Neuronal stem cell (in vitro differentiated cells): ENCODE measurements around the gene TTLL10. TPM values are rescaled to one million over a fixed set of nuclear protein-coding genes. Genes with fewer than 3 reads are reported as not detected.

Experiments
- DNase-seq: peaks from one replicate; pipeline ENCODE4 v3.0.0-alpha.2; 2013; ENCODE audit warnings: low spot score
- H2AFZ ChIP-seq: one replicate; pipeline ENCODE4 v1.6.1; 2013; ENCODE audit warnings: mild to moderate bottlenecking, low read length, inconsistent platforms
- H2AK5ac ChIP-seq: 2 replicates; pipeline ENCODE4 v1.6.1; 2013; ENCODE audit warnings: low read depth, mild to moderate bottlenecking, inconsistent platforms, low read length, moderate library complexity, mixed read lengths
- H2BK120ac ChIP-seq: 2 replicates; pipeline ENCODE4 v1.6.1; 2013; ENCODE audit warnings: low read depth, mild to moderate bottlenecking, inconsistent platforms, low read length, moderate library complexity, mixed read lengths
- H2BK12ac ChIP-seq: one replicate; pipeline ENCODE4 v1.6.1; 2013; ENCODE audit warnings: low read length, inconsistent platforms
- H2BK15ac ChIP-seq: 2 replicates; pipeline ENCODE4 v1.6.1; 2013; ENCODE audit warnings: mild to moderate bottlenecking, low read length, inconsistent platforms, mixed read lengths
- H2BK5ac ChIP-seq: one replicate; pipeline ENCODE4 v1.6.1; 2013; ENCODE audit warnings: inconsistent platforms, mild to moderate bottlenecking, low read length, moderate library complexity
- H3K14ac ChIP-seq: one replicate; pipeline ENCODE4 v1.6.1; 2013; ENCODE audit warnings: low read length, inconsistent platforms
- H3K18ac ChIP-seq: 2 replicates; pipeline ENCODE4 v1.6.1; 2013; ENCODE audit warnings: low read length, inconsistent platforms
- H3K23ac ChIP-seq: 2 replicates; pipeline ENCODE4 v1.6.1; 2013; ENCODE audit warnings: low read depth, mild to moderate bottlenecking, mixed read lengths, low read length, inconsistent platforms; ENCODE audit not compliant: poor library complexity
- H3K27ac ChIP-seq: replicated peaks from 3 replicates; pipeline ENCODE4 v1.5.1; 2013; ENCODE audit warnings: low read length, inconsistent platforms
- H3K27me3 ChIP-seq, 3 experiments: 2 replicates each; pipeline ENCODE4 v1.6.1; 2013; ENCODE audit warnings: low read length in 3 of 3, mild to moderate bottlenecking in 2 of 3, inconsistent platforms in 1 of 3, low read depth in 1 of 3, mixed read lengths in 1 of 3, moderate library complexity in 1 of 3; ENCODE audit not compliant: control insufficient read depth in 3 of 3, insufficient read depth in 3 of 3
- H3K36me3 ChIP-seq, 2 donors: replicated peaks in 1 of 2; 2 replicates each; pipeline ENCODE4 v1.6.1; 2013; ENCODE audit warnings: low read length in 2 of 2; ENCODE audit not compliant: control insufficient read depth in 2 of 2, insufficient read depth in 2 of 2
- H3K4ac ChIP-seq: 2 replicates; pipeline ENCODE4 v1.6.1; 2013; ENCODE audit warnings: inconsistent platforms, mild to moderate bottlenecking, low read length, moderate library complexity
- H3K4me1 ChIP-seq, 2 donors: 1 replicate in 1 of 2; 2 replicates in 1 of 2; pipeline ENCODE4 v1.6.1; 2013; ENCODE audit warnings: low read length in 2 of 2, low read depth in 1 of 2; ENCODE audit not compliant: control insufficient read depth in 2 of 2, insufficient read depth in 1 of 2
- H3K4me2 ChIP-seq: one replicate; pipeline ENCODE4 v1.6.1; 2013; ENCODE audit warnings: mild to moderate bottlenecking, low read length, inconsistent platforms; ENCODE audit not compliant: insufficient read depth, poor library complexity, severe bottlenecking
- H3K4me3 ChIP-seq, 2 donors: 2 replicates each; pipeline ENCODE4 v1.5.1; 2013; ENCODE audit warnings: low read length in 2 of 2, mild to moderate bottlenecking in 2 of 2, inconsistent platforms in 1 of 2, moderate library complexity in 1 of 2
- H3K79me1 ChIP-seq: one replicate; pipeline ENCODE4 v1.6.1; 2013; ENCODE audit warnings: low read depth, mild to moderate bottlenecking, inconsistent platforms, low read length, moderate library complexity
- H3K9ac ChIP-seq: one replicate; pipeline ENCODE4 v1.6.1; 2013; ENCODE audit warnings: mild to moderate bottlenecking, low read depth, low read length, inconsistent platforms; ENCODE audit not compliant: poor library complexity
- H3K9me3 ChIP-seq, 2 donors: replicated peaks in 1 of 2; 2 replicates each; pipeline versions ENCODE3 to v1.6.1; 2013; ENCODE audit warnings: low read length in 2 of 2, mild to moderate bottlenecking in 2 of 2, inconsistent platforms in 1 of 2, low read depth in 1 of 2, mixed read lengths in 1 of 2, moderate library complexity in 1 of 2; ENCODE audit not compliant: control insufficient read depth in 2 of 2, insufficient read depth in 1 of 2
- H4K8ac ChIP-seq: one replicate; pipeline ENCODE4 v1.6.1; 2013; ENCODE audit warnings: low read depth, mild to moderate bottlenecking, inconsistent platforms, low read length, moderate library complexity
- H4K91ac ChIP-seq: one replicate; pipeline ENCODE4 v1.6.1; 2013; ENCODE audit warnings: low read length, low read depth, mild to moderate bottlenecking, inconsistent platforms; ENCODE audit not compliant: poor library complexity
- WGBS, 2 donors: extraction: QIAGEN DNeasy Blood & Tissue Kit; methylation state at CpG; one replicate each; pipeline ENCODE4 v1.1.7; 2013; ENCODE audit warnings: missing lambda C conversion rate in 2 of 2, mixed read lengths in 1 of 2; ENCODE audit not compliant: insufficient read length in 2 of 2, insufficient replicate concordance in 1 of 2; ENCODE audit errors: extremely low coverage in 2 of 2; 5-methylcytosine and 5-hydroxymethylcytosine counted together
- polyA plus RNA-seq, 2 experiments: library from polyadenylated mRNA; stranded (reverse); fragments of 200-250 nt; gene quantifications; one replicate each; pipeline ENCODE4 v1.2.3, GENCODE V29; 2013

The TTLL10 gene
- 1.3 TPM for polyA plus RNA-seq (2013, experiment 1 of 2)
- 1.3 TPM for polyA plus RNA-seq (2013, experiment 2 of 2)

GRCh38 chr1:1173793-1174415, at the start of gene TTLL10:
TSS of gene TTLL10 (plus strand) at chr1:1173880. CDS start at chr1:1179216, 5,336 bp downstream.
- peak within 1 kb of the TSS in 1 of 2 donors; percentile 33 for H3K4me3 ChIP-seq
- H3K9me3 ChIP-seq, result peaks cover 0 to 7% of the 10 kb centered on the region in 2 donors
- peak within 1 kb of the TSS; percentile 53 for H4K91ac ChIP-seq
- H3K79me1 ChIP-seq, result peaks cover 2% of the 10 kb centered on the region
- H3K27ac ChIP-seq, result no peak within 1 kb of the TSS
- H2AK5ac ChIP-seq, result peak within 1 kb of the TSS; percentile 96
- H2BK5ac ChIP-seq, result peak within 1 kb of the TSS; percentile 66
- no CpG with 5 or more reads among the region's 35 CpGs for WGBS, 2 donors
- H3K4me1 ChIP-seq, result peaks cover 19 to 20% of the 10 kb centered on the region in 2 donors
- H4K8ac ChIP-seq, result no peak within 1 kb of the TSS
- DNase-seq, result peak; percentile 61
- H3K4ac ChIP-seq, result no peak within 1 kb of the TSS
- no peaks in the 10 kb centered on the region for H3K36me3 ChIP-seq
- peak within 1 kb of the TSS; percentile 70 for H3K9ac ChIP-seq
- peak within 1 kb of the TSS; percentile 82 for H3K14ac ChIP-seq
- peak within 1 kb of the TSS; percentile 98 for H2BK15ac ChIP-seq
- peak within 1 kb of the TSS; percentile 56 for H2AFZ ChIP-seq
- H2BK12ac ChIP-seq, result peak within 1 kb of the TSS; percentile 94
- peaks cover 0 to 64% (median 10%) of the 10 kb centered on the region in 3 experiments for H3K27me3 ChIP-seq
- H2BK120ac ChIP-seq, result no peak within 1 kb of the TSS
- peak within 1 kb of the TSS; percentile 64 for H3K4me2 ChIP-seq
- H3K23ac ChIP-seq, result peak within 1 kb of the TSS; percentile 89
- peak within 1 kb of the TSS; percentile 91 for H3K18ac ChIP-seq

- Histone ChIP-seq H3K4me3 (no peak overlapping the region), H3K14ac (no peak overlapping the region), H3K36me3 (peaks cover 0 to 4% of the 10 kb centered on the region in 2 donors), H3K79me1 (no peaks in the 10 kb centered on the region), H2BK5ac (peak overlapping the region; percentile 77), H2BK120ac (no peak overlapping the region), H4K91ac (no peak overlapping the region), H3K9ac (no peak overlapping the region), H2BK15ac (no peak overlapping the region), H4K8ac (no peak overlapping the region), H3K23ac (peak overlapping the region; percentile 44), H3K4me1 (no peaks in the 10 kb centered on the region), H3K4ac (no peak overlapping the region), H2BK12ac (no peak overlapping the region), H3K4me2 (no peak overlapping the region), H3K18ac (peak overlapping the region; percentile 62), H2AFZ (no peak overlapping the region), H3K9me3 (peaks cover 0 to 10% of the 10 kb centered on the region in 2 donors), H2AK5ac (peak overlapping the region; percentile 45), H3K27ac (no peak overlapping the region), H3K27me3 (peaks cover 0 to 15% (median 9%) of the 10 kb centered on the region in 3 experiments)
- whole genome bisulfite sequencing, 2 donors, result no CpG with 5 or more reads among the region's 7 CpGs
- DNase-seq, result no peak
Measured at GRCh38 chr1:1124508-1124785, 49.2 kb upstream of the TTLL10 start.

- Histone ChIP-seq H2AFZ (no peak overlapping the region), H3K36me3 (peaks cover 0 to 4% of the 10 kb centered on the region in 2 donors), H2BK5ac (peak overlapping the region; percentile 77), H3K9me3 (peaks cover 0 to 10% of the 10 kb centered on the region in 2 donors), H3K79me1 (no peaks in the 10 kb centered on the region), H3K4ac (no peak overlapping the region), H4K91ac (no peak overlapping the region), H4K8ac (no peak overlapping the region), H3K4me3 (no peak overlapping the region), H3K27ac (no peak overlapping the region), H3K4me1 (no peaks in the 10 kb centered on the region), H3K4me2 (no peak overlapping the region), H2BK15ac (peak overlapping the region; percentile 93), H3K14ac (peak overlapping the region; percentile 82), H2BK120ac (no peak overlapping the region), H3K23ac (peak overlapping the region; percentile 43), H3K9ac (no peak overlapping the region), H3K18ac (no peak overlapping the region), H3K27me3 (peaks cover 0 to 10% (median 9%) of the 10 kb centered on the region in 3 experiments), H2BK12ac (no peak overlapping the region), H2AK5ac (peak overlapping the region; percentile 75)
- no CpG with 5 or more reads among the region's 29 CpGs for WGBS, 2 donors
- no peak for DNase-seq
Measured at GRCh38 chr1:1124786-1125642, 48.7 kb upstream of the TTLL10 start.

GRCh38 chr1:1125945-1126344, 47.7 kb upstream of the TTLL10 start:
- no peak overlapping the region for H3K23ac ChIP-seq
- H3K4me3 ChIP-seq, result no peak overlapping the region
- no peak overlapping the region for H2BK15ac ChIP-seq
- H2BK120ac ChIP-seq, result no peak overlapping the region
- H4K8ac ChIP-seq, result no peak overlapping the region
- H3K18ac ChIP-seq, result no peak overlapping the region
- peak overlapping the region; percentile 70 for H2AK5ac ChIP-seq
- no peak overlapping the region for H2BK12ac ChIP-seq
- H4K91ac ChIP-seq, result no peak overlapping the region
- H3K27ac ChIP-seq, result no peak overlapping the region
- H3K27me3 ChIP-seq, result peaks cover 0 to 9% (median 6%) of the 10 kb centered on the region in 3 experiments
- no peak overlapping the region for H2BK5ac ChIP-seq
- peaks cover 0 to 4% of the 10 kb centered on the region in 2 donors for H3K36me3 ChIP-seq
- H3K4ac ChIP-seq, result no peak overlapping the region
- no peak for DNase-seq
- no peak overlapping the region for H3K14ac ChIP-seq
- H3K4me2 ChIP-seq, result no peak overlapping the region
- no peak overlapping the region for H2AFZ ChIP-seq
- H3K9ac ChIP-seq, result no peak overlapping the region
- peaks cover 0 to 10% of the 10 kb centered on the region in 2 donors for H3K9me3 ChIP-seq
- WGBS, 2 donors, result no CpG with 5 or more reads among the region's 18 CpGs
- no peaks in the 10 kb centered on the region for H3K79me1 ChIP-seq
- H3K4me1 ChIP-seq, result no peaks in the 10 kb centered on the region
